Nephron progenitor cell (in vitro differentiated cells): ENCODE measurements around the gene FRMD4A.

Experiments
- DNase-seq: peaks from one replicate; pipeline ENCODE4 v3.0.0; 2021
- H3K27ac Mint-ChIP-seq: 2 replicates; pipeline ENCODE4 v1.8.0; 2021; ENCODE audit warnings: mild to moderate bottlenecking, moderate library complexity, mixed read lengths
- H3K27me3 Mint-ChIP-seq: 2 replicates; pipeline ENCODE4 v1.8.0; 2021; ENCODE audit warnings: mild to moderate bottlenecking, low read depth, mixed read lengths; ENCODE audit not compliant: poor library complexity
- H3K36me3 Mint-ChIP-seq: 2 replicates; pipeline ENCODE4 v1.8.0; 2021; ENCODE audit warnings: low read depth, mixed read lengths
- H3K4me1 Mint-ChIP-seq: 2 replicates; pipeline ENCODE4 v1.8.0; 2021; ENCODE audit warnings: mixed read lengths
- H3K4me3 Mint-ChIP-seq: 2 replicates; pipeline ENCODE4 v1.8.0; 2021; ENCODE audit warnings: mild to moderate bottlenecking, moderate library complexity, mixed read lengths
- H3K9me3 Mint-ChIP-seq: 2 replicates; pipeline ENCODE4 v1.8.0; 2021; ENCODE audit warnings: mild to moderate bottlenecking, moderate library complexity, mixed read lengths
- CTCF ChIP-seq: fragments of 200-600 bp; sonication (generic); IDR thresholded peaks from 2 replicates; pipeline ENCODE4 v1.5.0; 2021; ENCODE audit warnings: antibody characterized with exemption

FRMD4A gene

GRCh38 chr10:13774303-13774893 is 556.3 kb downstream of the FRMD4A start:
- H3K4me1 Mint-ChIP-seq: peaks cover 40% of the 10 kb centered on the region
- H3K27ac Mint-ChIP-seq: peak overlapping the region; percentile 57
- H3K4me3 Mint-ChIP-seq: no peak overlapping the region
- peaks cover 62% of the 10 kb centered on the region for H3K36me3 Mint-ChIP-seq
- peaks cover 24% of the 10 kb centered on the region for H3K9me3 Mint-ChIP-seq
- peaks cover 6% of the 10 kb centered on the region for H3K27me3 Mint-ChIP-seq
- DNase-seq: no peak
- TF ChIP-seq CTCF: no peak

GRCh38 chr10:13773496-13774170 is 557.1 kb downstream of the FRMD4A start:
- DNase-seq: no peak
- Mint-ChIP-seq H3K4me3 (no peak overlapping the region), H3K36me3 (peaks cover 68% of the 10 kb centered on the region), H3K27me3 (peaks cover 6% of the 10 kb centered on the region), H3K27ac (peak overlapping the region; percentile 57), H3K9me3 (peaks cover 24% of the 10 kb centered on the region), H3K4me1 (peaks cover 39% of the 10 kb centered on the region)
- TF ChIP-seq CTCF: no peak

GRCh38 chr10:13773043-13773442 is 557.7 kb downstream of the FRMD4A start:
- H3K4me3 Mint-ChIP-seq: no peak overlapping the region
- H3K4me1 Mint-ChIP-seq: peaks cover 35% of the 10 kb centered on the region
- H3K27me3 Mint-ChIP-seq: peaks cover 6% of the 10 kb centered on the region
- peaks cover 70% of the 10 kb centered on the region for H3K36me3 Mint-ChIP-seq
- peaks cover 24% of the 10 kb centered on the region for H3K9me3 Mint-ChIP-seq
- no peak overlapping the region for H3K27ac Mint-ChIP-seq
- no peak for TF ChIP-seq CTCF
- no peak for DNase-seq

GRCh38 chr10:13771992-13772391 is 558.7 kb downstream of the FRMD4A start:
- Mint-ChIP-seq H3K4me1 (peaks cover 38% of the 10 kb centered on the region), H3K27ac (no peak overlapping the region)

GRCh38 chr10:13770760-13771493 is 559.8 kb downstream of the FRMD4A start:
- H3K4me3 Mint-ChIP-seq: no peak overlapping the region
- TF ChIP-seq CTCF: no peak
- H3K27ac Mint-ChIP-seq: no peak overlapping the region
- no peak for DNase-seq
- peaks cover 78% of the 10 kb centered on the region for H3K36me3 Mint-ChIP-seq
- peaks cover 24% of the 10 kb centered on the region for H3K9me3 Mint-ChIP-seq
- peaks cover 4% of the 10 kb centered on the region for H3K27me3 Mint-ChIP-seq
- peaks cover 45% of the 10 kb centered on the region for H3K4me1 Mint-ChIP-seq

More at GRCh38 chr10:13771992-13772391, 558.7 kb downstream of the FRMD4A start:
- DNase-seq: no peak
- TF ChIP-seq CTCF: no peak
- peaks cover 24% of the 10 kb centered on the region for H3K9me3 Mint-ChIP-seq
- no peak overlapping the region for H3K4me3 Mint-ChIP-seq
- peaks cover 75% of the 10 kb centered on the region for H3K36me3 Mint-ChIP-seq
- peaks cover 6% of the 10 kb centered on the region for H3K27me3 Mint-ChIP-seq
